Choroid plexus epithelial cell (primary cell): ENCODE data around the gene NEK2.

Experiments used
- DNase-seq: peaks from one replicate; pipeline ENCODE4 v3.0.0-alpha.2; 2010; ENCODE audit warnings: low read depth
- H3K4me3 ChIP-seq: 2 replicates; pipeline ENCODE4 v1.5.1; 2011; ENCODE audit warnings: low read depth, mild to moderate bottlenecking, control low read depth, low read length, moderate library complexity
- CTCF ChIP-seq: conservative IDR thresholded peaks from 2 replicates; pipeline ENCODE4 v1.5.1; 2011; ENCODE audit warnings: low read depth, mild to moderate bottlenecking, control low read depth, inconsistent platforms, low read length, moderate library complexity

The NEK2 gene

GRCh38 chr1:211654838-211655787, 20.3 kb downstream of the NEK2 start:
- DNase-seq, result peak; percentile 92
- peak overlapping the region; percentile 20 for H3K4me3 ChIP-seq
- peak; percentile 99 for TF ChIP-seq CTCF

GRCh38 chr1:211653959-211654496, 21.4 kb downstream of the NEK2 start:
- peak; percentile 70 for DNase-seq
- H3K4me3 ChIP-seq, result no peak overlapping the region
- TF ChIP-seq CTCF, result no peak

GRCh38 chr1:211653293-211653692, 22.1 kb downstream of the NEK2 start:
- no peak overlapping the region for H3K4me3 ChIP-seq
- no peak for TF ChIP-seq CTCF
- no peak for DNase-seq

GRCh38 chr1:211652371-211652770, 23.1 kb downstream of the NEK2 start:
- TF ChIP-seq CTCF, result no peak
- no peak overlapping the region for H3K4me3 ChIP-seq
- no peak for DNase-seq

GRCh38 chr1:211650904-211651303, 24.5 kb downstream of the NEK2 start:
- no peak overlapping the region for H3K4me3 ChIP-seq
- TF ChIP-seq CTCF, result no peak
- no peak for DNase-seq

- peak; percentile 69 for TF ChIP-seq CTCF
- no peak overlapping the region for H3K4me3 ChIP-seq
- peak; percentile 50 for DNase-seq
Measured at GRCh38 chr1:211648980-211649934, 26.2 kb downstream of the NEK2 start.
